Peyer's patch (tissue), 4 donors: Measurements from ENCODE around the gene GON4L.

Source experiments
- CTCF ChIP-seq, 6 experiments: fragments of 450-650 bp in 4 of 6; fragments of 200-600 bp in 2 of 6; sonication (generic) in 1 of 6; IDR thresholded peaks; one replicate each; pipeline ENCODE4 v1.5.1; 2017 to 2019; ENCODE audit warnings: antibody characterized with exemption in 6 of 6, mild to moderate bottlenecking in 3 of 6, moderate library complexity in 1 of 6
- POLR2A ChIP-seq, 2 donors: fragments of 450-650 bp; IDR thresholded peaks; one replicate each; pipeline ENCODE4 v1.5.1; 2017; ENCODE audit warnings: antibody characterized with exemption in 2 of 2, mild to moderate bottlenecking in 2 of 2, moderate library complexity in 2 of 2

GRCh38 chr1:155760751-155761475, 96.1 kb downstream of the GON4L start:
- TF ChIP-seq POLR2A (IDR thresholded peaks at IDR 0.05) (no peak), CTCF (IDR thresholded peaks at IDR 0.05) (no peak)
